SK-N-SH (cell line): Measurements from ENCODE around the gene CCDC57.

Experiments
- CTCF ChIP-seq: fragments of 200-600 bp; sonication (generic); IDR thresholded peaks from 2 replicates; pipeline ENCODE4 v1.6.1; 2017; ENCODE audit warnings: antibody characterized with exemption, mild to moderate bottlenecking, moderate library complexity
- EZH2phosphoT487 ChIP-seq: fragments of 200-600 bp; sonication (generic); IDR thresholded peaks from 2 replicates; pipeline ENCODE4 v1.6.1; 2017; ENCODE audit warnings: low read depth, mixed run types, mild to moderate bottlenecking, antibody characterized with exemption, moderate library complexity, borderline replicate concordance
- JUND ChIP-seq: IDR thresholded peaks from 2 replicates; pipeline ENCODE4 v1.4.0; 2012
- POLR2AphosphoS5 ChIP-seq: IDR thresholded peaks from 2 replicates; pipeline ENCODE4 v1.6.1; 2012; ENCODE audit warnings: low read depth, low read length
- RAD21 ChIP-seq: IDR thresholded peaks from 2 replicates; pipeline ENCODE4 v1.6.1; 2012; ENCODE audit warnings: mild to moderate bottlenecking, low read length

DNA sequence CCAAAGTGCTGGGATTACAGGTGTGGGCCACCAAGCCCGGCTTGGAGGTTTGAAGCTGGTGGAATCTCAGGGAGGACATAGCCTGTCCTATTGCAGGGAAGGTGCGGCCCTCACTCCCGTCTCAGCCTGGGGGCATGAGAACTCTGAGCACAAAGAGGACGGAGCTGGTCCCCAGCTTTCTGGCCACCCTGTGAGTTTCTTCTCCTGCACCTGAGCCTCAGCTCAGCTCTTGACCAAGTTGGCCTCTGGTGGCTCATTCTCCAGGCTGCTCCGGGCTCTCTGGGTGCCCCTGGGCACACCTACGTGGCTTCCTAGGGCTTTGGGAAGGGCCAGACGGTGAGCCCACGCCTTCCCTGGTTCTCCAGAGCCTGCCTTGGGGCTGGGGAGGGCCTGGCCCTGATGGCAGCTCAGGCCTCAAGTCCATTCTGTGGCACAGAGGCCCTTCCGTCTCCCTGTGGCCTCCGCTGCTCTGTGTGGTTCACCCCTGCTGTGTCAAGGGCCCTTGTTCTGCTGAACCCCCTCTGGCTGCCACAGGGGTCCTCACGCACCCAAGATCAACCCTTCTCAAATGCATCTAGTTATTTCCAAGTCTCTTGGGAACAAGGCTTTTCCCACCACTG lies 107.7 kb downstream of the CCDC57 start:
- TF ChIP-seq CTCF (no peak), EZH2phosphoT487 (no peak), RAD21 (no peak), JUND (no peak), POLR2AphosphoS5 (no peak)
